G401.6 (cell line): Measurements from ENCODE around the gene CYP19A1.

ENCODE experiments used
- FAIRE-seq: peaks from 2 replicates; lab custom pipeline; 2012; peaks lifted over from hg19 to GRCh38; lab: Jason Lieb, UNC

The CYP19A1 gene

GRCh38 chr15:51323749-51324148 lies 14.6 kb downstream of the CYP19A1 start:
- FAIRE-seq: no peak

GRCh38 chr15:51322621-51323296 lies 15.6 kb downstream of the CYP19A1 start:
- FAIRE-seq: no peak

- FAIRE-seq: no peak
Observed at GRCh38 chr15:51321316-51321715, 17.1 kb downstream of the CYP19A1 start.

- no peak for FAIRE-seq
Observed at GRCh38 chr15:51320843-51321242, 17.6 kb downstream of the CYP19A1 start.

- FAIRE-seq: no peak
Observed at GRCh38 chr15:51319539-51319938, 18.9 kb downstream of the CYP19A1 start.

- FAIRE-seq: no peak
Observed at GRCh38 chr15:51318382-51319150, 19.8 kb downstream of the CYP19A1 start.

GRCh38 chr15:51316636-51317035 lies 21.8 kb downstream of the CYP19A1 start:
- FAIRE-seq: no peak

GRCh38 chr15:51315726-51316125 lies 22.7 kb downstream of the CYP19A1 start:
- no peak for FAIRE-seq

GRCh38 chr15:51314391-51315337 lies 23.7 kb downstream of the CYP19A1 start:
- no peak for FAIRE-seq

GRCh38 chr15:51313644-51314280 lies 24.6 kb downstream of the CYP19A1 start:
- no peak for FAIRE-seq

GRCh38 chr15:51313074-51313393 lies 25.4 kb downstream of the CYP19A1 start:
- FAIRE-seq: no peak

GRCh38 chr15:51312166-51313073 lies 26.0 kb downstream of the CYP19A1 start:
- FAIRE-seq: no peak

- no peak for FAIRE-seq
Observed at GRCh38 chr15:51311510-51311909, 26.9 kb downstream of the CYP19A1 start.

GRCh38 chr15:51310064-51310463 lies 28.3 kb downstream of the CYP19A1 start:
- no peak for FAIRE-seq

GRCh38 chr15:51307811-51308210 lies 30.6 kb downstream of the CYP19A1 start:
- no peak for FAIRE-seq

GRCh38 chr15:51307325-51307724 lies 31.1 kb downstream of the CYP19A1 start:
- no peak for FAIRE-seq

- no peak for FAIRE-seq
Observed at GRCh38 chr15:51303462-51303980, 34.9 kb downstream of the CYP19A1 start.

- no peak for FAIRE-seq
Observed at GRCh38 chr15:51302480-51302879, 35.9 kb downstream of the CYP19A1 start.

- no peak for FAIRE-seq
Observed at GRCh38 chr15:51299187-51300015, 39.0 kb downstream of the CYP19A1 start.

- no peak for FAIRE-seq
Observed at GRCh38 chr15:51298620-51299019, 39.8 kb downstream of the CYP19A1 start.
